HG03342 (cell line): ENCODE data around the gene PRDM2.

Experiments used
- ATAC-seq: cut with Tn5 transposase; IDR thresholded peaks from one replicate; pipeline ENCODE4 v1.9.1; 2021; ENCODE audit warnings: mild to moderate bottlenecking, moderate library complexity; ENCODE audit not compliant: unreplicated experiment

PRDM2 gene

DNA sequence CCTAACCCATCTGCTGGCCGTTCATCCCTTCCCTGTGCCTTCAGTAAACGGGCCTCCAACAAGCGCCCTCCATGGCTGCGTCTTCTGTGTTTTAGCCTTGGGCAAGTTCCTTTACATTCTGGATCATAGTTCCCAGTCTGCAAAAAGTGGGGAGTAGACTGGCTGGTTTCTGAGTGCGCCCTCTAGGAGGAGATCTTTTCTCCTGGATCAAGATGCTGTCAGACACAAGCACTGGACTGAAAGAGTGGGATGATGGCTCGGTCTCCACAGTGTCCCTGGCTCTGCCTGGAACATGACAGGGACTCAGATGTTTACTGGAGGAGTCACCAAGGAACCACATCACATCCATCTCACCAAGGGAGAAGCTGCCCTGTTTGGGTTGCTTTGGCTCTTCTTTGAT lies 88.8 kb downstream of the PRDM2 start:
- no peak for ATAC-seq

DNA sequence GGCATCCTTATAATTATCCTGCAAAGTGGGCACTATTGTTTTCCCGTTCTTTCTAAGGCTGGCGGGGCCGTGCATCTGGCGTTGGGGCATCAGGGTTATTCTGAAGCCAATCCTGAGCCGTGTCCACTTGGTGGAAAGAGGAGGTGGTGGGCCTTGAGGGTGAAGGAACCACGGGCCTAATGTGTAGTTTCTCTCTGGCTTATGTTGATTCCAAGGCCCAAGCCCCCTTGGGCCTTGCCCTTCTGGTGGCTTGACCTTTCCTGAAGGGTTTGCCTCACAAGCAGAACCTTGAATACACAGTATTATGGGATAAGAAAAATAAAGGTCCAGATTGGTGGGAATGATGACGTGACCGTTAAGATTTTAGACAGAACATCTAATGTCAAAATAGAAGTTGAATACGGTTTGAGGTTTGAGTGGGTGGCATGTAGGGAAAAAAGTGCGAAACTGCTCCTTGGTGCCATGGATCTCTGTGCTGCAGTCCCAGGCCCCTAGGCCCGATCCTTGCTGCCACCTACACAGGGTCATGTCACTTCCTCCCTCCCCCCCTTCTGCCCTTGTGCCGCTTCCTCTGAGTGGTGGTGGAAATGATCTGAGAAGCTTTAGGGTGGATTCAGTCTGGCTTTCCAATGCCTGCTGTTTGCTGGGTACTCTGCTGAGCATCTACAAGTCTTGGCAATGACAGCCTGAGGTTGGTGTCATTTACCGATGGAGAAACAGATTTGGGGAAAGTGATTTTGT lies 90.5 kb downstream of the PRDM2 start:
- no peak for ATAC-seq

GRCh38 chr1:13792419-13792818 lies 92.4 kb downstream of the PRDM2 start:
- ATAC-seq: no peak

- no peak for ATAC-seq
Observed at GRCh38 chr1:13793088-13793730, 93.2 kb downstream of the PRDM2 start.

DNA sequence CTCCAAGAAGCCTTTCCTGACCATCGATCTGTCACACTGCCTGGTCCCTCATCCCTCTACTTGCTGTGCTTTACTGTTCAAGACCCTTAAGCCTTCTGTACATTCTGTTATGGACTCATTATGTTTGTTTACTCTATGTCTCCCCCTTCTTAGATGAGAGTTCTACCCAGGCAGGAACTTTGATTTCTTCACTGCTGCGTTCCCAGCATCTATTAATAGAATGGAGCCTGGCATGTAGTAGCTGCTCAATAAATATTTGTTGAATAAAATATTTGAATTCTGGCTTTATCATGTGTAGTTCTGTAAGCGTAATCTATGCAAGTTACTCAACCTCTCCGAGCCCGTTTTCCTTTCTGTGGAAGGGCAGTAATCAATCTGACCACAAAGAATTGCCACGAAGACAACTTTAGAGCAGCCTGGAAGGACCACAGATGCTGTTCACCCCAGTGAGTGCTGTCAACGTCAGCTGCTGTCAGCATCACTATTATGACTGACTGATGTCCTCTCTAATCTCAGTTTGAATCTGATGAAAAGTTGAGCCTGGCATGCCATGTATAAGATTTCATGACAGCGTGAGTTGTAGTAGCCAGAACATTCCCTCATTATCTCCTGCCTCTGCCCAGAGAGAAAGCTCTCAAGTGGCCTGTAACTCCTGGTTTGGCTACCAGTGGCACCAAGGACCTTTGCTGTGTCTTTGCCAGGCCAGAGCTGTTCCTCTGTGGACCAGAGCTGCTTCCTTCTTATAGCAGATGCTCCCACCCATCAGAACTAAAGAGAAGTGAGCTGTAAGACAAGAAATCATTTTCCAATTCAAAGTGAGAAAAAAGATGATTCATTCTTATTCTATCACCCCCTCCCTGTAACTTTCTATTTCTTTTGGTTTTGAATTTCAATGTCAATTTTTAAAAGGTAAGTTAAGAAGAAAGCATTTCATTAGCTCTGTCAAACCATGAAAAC lies 94.5 kb downstream of the PRDM2 start:
- no peak for ATAC-seq

- ATAC-seq: no peak
Observed at GRCh38 chr1:13797397-13797796, 97.4 kb downstream of the PRDM2 start.

DNA sequence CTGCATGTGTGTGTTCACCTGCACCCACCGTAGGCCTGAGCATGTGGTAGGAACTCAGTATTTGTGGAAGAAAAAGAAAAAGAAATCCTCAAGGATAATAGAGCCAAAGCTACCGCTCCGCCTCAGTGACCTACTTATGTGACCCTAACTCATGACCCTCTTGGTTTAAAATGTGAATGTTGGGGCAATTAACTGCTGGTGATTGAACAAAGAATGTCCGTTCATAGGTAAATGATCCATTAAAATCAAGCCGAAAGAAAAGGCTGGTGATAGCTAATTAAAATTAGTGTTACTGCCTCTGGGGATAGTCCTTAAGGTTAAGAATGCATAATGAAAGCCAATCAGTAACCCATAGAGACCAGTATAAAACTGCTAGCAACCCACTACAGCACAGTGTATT lies 98.1 kb downstream of the PRDM2 start:
- ATAC-seq: no peak

DNA sequence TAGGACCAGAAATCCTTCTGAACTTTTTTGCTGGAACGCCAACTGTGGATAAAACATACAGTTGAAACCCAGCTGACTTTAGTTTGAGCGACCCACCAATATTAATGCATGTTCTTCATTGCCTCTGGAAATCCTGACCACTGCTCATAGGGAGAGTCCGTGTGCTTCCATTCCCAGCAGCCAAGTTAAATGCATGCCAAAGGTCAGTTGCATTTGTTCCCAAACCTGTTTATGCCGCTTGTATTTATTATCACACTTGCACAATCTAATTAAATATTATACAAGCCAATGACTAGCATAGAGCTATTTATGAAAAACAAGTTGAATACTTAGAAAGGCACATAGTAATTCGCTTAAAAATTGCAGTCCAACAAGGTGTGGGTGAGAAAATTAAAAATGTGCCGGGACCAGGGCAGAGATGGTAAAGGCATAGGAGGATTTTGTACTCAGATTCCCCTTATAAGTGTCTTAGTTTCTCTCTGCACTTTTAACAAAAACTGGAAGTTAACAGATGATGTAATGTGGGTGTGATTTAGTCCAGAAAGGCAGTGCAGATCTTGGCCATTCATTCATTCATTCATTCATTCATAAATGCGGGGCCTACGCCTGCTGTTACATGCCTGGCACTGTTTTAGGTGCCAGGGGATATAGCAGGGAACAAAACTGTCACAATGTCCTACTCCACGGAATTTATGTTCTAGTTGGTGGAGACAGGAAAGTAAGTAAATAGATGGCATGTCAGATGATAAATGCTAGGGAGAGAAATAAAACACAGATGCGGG lies 99.7 kb downstream of the PRDM2 start:
- ATAC-seq: no peak

GRCh38 chr1:13801232-13801631 lies 101.2 kb downstream of the PRDM2 start:
- no peak for ATAC-seq

DNA sequence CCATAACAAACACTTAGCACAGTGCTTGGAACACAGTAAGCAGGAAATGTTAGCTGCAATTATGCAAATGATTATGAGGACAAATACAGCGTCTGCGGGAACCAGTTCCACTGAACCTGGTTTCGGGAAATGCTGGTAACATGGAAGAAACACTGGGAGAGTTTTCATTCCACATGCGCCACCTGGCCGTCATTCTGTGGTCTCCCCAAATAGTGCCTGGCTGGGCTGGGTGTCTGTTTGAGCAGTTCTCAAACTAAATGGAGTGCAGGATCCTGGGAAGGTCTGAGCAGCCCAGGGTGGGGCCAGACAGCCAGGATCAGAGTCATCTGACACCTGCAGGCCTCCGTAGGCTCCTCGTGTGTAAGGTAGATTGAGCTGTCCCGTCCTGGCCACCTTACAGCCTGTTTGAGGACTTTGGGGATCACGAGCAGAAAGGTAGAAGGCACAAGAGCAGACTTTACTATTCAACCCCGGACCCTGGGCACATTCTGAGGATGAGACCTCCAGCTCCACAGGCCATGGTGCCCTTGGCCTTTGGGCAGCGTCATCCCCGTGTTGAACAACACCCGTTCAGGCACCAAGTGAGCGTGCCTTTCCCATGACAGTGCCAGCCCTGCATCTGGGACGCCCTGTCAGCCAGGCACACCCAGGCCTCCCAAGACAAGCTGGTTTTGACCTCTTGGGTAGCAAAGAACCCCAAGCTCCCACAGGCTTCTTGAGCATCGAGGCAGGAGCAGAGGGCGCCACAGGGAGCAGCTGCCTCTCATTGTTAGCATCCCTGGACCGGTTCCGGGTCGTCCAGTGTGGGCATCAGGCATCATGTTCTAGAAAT lies 101.9 kb downstream of the PRDM2 start:
- ATAC-seq: no peak

DNA sequence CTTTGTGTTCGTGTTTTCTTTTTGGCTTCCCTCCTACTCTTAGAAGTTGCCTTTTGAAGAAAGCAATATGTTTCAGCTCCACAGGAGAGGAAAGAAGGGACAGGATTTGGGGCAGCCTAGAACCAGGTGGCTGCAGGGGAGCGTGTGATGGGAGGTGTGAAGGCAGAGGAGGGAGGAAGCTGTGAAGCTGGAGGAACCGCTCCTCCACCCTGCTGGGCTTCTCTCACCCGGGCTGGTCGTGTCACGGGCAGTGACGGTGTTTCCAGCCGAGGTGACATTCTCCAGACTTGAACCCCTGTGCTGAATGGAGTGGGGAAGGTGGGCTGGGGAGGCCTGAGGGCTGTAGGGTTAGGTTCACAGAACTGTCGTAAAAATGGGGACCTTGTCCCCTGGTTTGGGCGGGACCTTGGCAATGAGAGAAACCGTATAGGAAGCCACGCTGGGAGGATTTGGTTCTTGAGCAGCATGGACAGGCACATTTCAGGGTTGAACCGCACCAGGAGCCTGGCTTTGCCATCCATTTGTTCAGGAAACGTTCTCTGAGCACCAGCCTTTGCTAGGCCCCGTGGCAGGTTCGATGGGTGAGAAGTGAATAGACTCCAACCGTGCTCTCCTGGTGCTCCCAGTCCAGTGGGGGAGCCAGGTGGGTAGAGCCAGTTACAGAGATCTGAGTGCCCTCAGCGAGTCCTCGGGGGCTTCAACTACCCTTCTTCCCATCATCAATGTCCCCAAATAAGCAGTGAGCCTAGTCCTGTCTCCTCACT lies 103.0 kb downstream of the PRDM2 start:
- no peak for ATAC-seq

- no peak for ATAC-seq
Observed at GRCh38 chr1:13803546-13804239, 103.7 kb downstream of the PRDM2 start.

- ATAC-seq: no peak
Observed at GRCh38 chr1:13804240-13804633, 104.2 kb downstream of the PRDM2 start.

- ATAC-seq: no peak
Observed at GRCh38 chr1:13805431-13805830, 105.4 kb downstream of the PRDM2 start.

DNA sequence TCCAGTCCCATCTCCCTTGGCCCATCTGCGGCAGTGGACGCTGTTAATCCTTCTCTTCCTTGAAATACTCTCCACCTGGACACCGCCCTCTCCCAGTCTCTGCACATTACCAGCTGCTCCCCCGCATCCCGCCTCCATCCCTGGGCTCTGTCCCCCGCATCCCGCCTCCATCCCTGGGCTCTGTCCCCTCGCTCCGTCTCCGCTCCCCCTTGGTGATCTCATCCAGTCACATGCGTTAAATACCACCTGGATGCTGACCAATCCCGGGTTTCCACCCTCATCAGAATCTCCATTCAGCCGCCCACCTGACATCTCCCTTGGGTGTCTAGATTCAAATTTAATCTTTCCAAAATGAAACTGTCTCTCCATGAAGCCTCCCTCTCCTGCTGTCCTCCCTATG lies 106.1 kb downstream of the PRDM2 start:
- no peak for ATAC-seq

DNA sequence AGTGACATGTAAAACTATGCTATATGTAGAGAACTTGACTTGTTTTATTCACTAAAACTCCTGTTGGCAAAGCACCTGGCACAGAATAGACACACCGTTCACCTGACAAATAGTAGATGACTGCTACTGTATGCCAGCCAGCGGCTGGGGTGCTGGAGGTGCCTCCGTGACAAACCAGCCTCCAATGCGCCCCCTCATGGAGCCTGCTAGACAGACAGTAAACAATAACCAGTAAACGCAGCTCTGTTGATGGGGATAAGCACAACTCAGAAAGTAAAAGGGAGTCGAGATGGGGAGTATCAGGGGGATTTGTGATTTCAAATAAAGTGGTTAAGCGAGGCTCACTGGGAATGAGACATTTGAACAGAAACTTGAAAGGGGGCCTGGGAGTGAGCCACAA lies 107.2 kb downstream of the PRDM2 start:
- ATAC-seq: no peak

DNA sequence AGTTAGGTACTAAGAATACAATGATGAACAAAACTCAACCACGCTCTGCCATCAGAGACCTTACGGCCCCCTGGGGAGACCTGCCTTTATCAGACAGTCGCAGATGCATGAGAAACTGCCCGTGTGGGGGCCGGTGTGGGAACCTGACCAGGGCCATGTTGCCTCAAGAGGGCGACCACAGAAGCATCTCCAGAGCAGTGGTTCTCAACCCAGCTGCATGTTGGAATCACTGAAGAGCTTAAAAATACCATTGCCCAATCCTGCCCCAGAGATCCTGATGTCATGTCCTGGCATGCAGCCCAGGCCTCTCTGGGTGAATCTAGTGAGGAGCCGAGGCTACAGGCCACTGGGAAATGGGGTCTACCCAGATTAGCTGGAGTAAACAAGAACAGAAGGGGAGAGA lies 108.7 kb downstream of the PRDM2 start:
- ATAC-seq: no peak

DNA sequence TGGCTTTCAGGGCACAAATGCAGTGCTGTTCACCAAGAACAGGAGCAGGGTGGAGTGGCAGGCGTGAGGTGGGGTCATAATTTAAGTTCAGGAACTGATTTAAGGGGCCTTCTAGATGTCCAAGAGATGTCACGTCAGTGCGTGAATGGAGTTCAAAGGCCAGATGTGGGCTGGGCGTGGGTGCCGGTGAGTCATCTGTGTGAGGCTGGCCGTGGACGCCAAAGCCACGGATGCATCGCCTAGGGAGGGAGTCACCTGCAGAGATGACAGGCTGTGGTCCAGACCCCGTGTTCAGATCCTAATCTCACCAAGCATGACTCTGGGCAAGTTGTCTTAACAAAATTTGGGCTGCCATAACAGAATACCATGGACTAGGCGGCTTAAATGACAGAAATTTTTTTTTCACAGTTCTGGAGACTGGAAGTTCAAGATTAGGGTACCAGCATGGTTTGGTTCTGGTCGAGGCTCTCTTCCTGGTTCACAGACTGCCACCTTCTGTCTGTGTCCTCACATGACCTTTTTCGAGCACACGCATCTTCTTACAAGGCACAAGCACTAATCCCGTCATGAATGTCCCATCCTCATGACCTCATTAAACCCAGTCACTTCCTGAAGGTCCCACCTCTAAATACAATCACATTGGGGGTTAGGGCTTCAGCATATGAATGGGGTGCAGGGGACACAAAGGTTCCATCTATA lies 109.6 kb downstream of the PRDM2 start:
- no peak for ATAC-seq
